GM12874 (cell line): ENCODE measurements around the gene ORC1.

Source experiments
- TF ChIP-seq, protein P1 (sequence below): IDR thresholded peaks from 2 replicates; pipeline ENCODE4 v1.5.1; 2011; ENCODE audit warnings: low read depth, mild to moderate bottlenecking, control low read depth, low read length, moderate library complexity; ENCODE audit not compliant: insufficient read depth

ORC1 gene

DNA sequence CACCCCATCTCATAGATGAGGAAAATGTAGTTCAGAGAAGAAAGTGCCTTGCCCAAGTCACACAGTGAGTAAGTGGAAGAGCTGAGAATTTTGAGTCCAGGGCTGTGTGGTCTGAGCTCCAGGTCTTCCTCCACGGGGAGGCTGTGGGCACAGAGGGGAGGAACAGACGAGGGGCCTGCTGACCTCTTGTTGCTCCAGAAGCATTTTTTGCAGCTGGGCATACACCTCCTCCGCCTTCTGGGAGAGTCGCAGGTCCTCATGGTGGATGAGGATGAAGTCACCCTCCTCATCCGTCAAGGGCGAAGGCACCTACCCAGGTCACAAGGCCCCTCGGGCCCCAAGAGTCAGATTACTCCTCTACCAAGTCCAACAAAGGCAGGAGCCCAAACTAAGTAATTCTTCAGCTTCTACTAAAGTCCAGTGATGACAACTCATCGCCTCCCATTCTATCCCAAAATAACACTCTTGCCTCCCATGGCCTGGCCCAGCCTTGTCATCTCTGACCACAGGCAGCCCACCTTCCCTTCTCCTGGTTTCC, 47.3 kb downstream of the ORC1 start:
- TF ChIP-seq, protein P1, sequence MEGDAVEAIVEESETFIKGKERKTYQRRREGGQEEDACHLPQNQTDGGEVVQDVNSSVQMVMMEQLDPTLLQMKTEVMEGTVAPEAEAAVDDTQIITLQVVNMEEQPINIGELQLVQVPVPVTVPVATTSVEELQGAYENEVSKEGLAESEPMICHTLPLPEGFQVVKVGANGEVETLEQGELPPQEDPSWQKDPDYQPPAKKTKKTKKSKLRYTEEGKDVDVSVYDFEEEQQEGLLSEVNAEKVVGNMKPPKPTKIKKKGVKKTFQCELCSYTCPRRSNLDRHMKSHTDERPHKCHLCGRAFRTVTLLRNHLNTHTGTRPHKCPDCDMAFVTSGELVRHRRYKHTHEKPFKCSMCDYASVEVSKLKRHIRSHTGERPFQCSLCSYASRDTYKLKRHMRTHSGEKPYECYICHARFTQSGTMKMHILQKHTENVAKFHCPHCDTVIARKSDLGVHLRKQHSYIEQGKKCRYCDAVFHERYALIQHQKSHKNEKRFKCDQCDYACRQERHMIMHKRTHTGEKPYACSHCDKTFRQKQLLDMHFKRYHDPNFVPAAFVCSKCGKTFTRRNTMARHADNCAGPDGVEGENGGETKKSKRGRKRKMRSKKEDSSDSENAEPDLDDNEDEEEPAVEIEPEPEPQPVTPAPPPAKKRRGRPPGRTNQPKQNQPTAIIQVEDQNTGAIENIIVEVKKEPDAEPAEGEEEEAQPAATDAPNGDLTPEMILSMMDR: no peak

DNA sequence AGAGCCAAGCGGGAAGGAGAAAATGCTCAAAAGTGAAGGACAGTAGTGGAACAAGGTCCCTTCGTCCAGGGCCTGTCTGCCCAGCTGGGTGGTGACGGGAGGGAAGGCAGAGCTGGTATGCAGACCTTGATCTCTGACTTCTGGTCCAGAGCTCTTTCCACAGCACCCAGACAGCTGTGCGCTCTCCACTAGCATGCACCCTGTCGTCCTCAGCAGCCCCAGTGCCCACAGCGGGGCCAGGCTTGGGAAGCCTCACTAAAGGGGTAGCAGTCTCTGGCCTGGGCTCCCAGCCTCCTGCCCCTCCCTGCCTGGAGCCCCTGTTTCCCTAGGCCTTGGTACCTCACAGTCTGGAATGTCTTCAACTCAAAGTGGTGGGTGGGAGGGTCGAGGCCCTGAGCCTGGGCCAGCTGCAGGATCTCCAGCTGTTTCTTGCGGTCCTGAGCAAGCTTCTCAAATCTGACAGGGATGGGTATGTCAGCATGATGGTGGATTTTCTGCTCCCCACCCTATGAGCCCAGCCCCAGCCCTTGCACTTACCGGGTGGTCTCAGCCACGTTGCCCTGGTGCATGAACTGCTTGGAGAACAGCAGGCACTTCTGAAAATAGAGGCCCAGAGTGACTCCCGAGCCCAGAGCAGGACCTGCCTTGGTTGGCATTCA, 48.2 kb downstream of the ORC1 start:
- TF ChIP-seq, protein P1: no peak

DNA sequence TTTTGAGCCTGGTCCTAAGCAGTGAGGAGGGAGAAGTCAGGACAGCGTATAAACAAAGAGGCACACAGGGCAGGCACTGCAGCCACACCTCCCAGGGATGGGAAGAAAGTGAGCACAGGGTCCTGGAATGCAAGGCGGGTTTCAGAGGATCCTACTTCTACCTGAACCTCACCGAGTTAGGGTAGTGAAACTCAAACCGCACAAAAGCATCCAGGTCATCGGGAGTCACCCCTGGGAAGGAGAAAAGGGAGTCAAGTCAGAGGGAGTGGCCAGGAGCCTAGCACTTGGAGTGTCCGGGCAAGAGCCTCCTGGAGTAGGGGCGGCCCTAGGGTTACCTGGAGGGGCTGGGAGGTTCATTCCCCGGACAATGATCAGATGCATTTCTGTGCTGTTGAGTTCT, 48.8 kb downstream of the ORC1 start:
- TF ChIP-seq, protein P1: no peak

DNA sequence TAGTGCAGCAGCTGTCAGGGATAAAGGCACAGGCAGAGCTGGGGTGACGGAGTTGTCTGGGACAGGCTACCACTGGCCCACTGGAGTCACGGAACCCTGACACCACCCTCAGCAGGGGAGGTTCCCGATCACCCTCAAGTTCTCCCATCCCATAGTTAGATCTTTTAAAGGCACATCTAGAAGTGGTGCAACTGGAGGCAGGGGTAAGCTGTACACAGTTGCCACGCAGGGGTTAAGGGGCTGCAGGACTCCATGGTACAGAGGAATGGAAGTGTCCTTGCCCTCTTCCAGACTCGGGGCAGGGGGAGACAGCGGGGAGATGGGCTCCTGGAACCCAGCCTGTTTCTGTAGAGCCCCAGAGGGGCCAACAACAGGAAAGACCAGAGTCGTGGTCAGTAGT, 51.5 kb downstream of the ORC1 start:
- TF ChIP-seq, protein P1: no peak

DNA sequence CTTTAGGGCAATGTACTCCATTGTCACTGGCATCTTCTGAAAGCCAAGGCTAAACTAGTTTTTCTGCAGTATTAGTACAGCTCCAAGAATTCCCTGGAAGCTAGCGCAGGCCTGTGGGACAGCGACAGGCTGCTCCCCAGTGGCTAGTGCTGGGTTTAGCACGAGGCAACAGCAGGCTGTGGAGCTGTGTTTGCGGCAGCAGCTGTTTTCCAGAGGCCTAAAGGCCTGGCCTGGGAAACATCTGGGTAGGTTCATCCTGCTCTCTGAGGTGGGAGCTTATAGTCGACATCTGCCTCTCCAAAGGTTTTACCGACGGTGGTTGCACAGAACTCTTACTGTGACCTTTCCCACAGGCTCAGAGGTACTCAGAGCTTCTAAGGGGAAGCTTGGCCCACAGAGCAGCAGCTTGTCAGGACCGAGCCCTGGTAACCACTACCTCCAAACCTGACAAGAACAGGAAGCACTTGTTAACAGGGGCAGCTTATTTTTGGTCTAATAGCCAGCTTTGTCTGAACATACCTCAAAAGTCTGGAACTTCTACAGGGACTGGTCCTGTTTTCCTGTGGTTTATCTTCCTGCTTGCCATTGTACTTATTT, 55.4 kb downstream of the ORC1 start:
- TF ChIP-seq, protein P1: no peak

DNA sequence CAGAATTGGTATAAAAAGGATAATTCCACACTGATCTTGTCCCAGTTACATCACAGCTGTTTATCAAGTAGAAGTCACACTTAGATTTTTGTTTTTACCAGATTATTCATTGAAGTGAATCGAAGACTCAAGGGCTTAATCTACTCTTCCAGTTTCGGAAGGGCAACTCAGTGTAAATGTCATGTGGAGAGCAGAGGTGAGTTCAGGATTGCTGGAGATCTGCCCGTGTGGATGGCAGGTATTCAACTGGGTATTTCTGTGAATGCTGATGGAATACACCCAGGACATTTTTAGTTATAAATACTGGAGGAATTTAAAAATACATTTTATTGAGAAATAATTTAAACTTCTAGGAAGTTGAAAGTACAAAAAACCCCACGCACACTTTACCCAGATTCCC, 57.6 kb downstream of the ORC1 start:
- TF ChIP-seq, protein P1: no peak

DNA sequence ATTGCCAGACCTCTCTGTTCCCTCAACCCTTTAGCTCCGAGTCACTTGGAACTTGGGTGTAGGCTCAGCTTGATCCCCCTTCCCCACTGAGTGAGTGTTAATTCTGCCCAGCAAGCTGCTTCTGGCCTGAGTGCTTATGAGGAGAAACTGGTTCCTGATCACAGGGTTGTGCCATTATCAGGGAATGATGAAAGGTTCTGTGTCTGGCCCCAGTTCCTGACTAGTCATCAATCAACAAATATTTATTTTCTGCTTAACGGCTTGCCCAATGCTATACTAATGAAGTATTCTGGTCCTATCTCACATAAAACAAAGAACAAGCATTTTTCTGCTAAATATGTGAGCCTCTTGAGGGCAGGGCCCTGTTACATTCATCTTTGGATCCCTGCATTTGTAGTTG, 59.0 kb downstream of the ORC1 start:
- TF ChIP-seq, protein P1: no peak
